ENCODE results near the gene POLD4. TPM values are rescaled to one million over a fixed set of nuclear protein-coding genes. Genes with fewer than 3 reads are reported as not detected.

The POLD4 gene
- total and polyA plus RNA-seq, 12 donors: 13.0 to 166 (median 95.6) TPM

DNA sequence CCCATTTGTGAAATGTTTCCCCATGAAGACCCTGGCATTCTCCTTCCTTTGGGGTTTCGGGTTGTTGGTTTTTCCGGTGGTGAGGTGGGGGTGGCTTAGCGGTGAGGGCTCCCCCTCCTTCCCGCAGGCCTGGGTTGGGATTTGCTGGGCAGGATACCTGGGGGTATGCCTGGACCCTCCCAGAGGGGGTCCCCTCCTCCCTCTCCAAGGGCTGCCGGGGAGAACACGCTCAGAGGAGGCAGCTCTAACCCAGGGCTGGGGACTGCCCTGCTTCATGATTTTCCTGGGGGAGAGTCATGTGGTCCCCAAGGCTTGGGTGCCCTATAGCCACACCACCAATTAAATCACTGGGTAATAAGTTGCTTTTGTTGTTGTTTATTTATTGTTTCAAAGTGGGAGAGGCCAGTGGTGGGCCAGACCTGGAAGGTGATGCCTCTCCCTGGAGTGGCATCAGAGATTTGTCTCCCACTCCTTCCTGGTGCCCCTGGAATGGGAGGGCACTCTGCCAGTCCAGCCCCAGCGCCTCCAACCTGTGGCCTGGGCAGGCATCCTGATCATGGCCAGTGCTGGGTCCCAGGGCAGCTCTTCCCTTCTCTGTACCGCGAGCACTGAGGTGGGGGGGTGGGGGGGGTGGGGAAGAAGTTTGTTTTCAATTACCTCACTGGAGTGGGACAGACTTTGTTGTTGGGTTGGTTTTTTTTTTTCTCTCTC is 21.4 kb upstream of the POLD4 start:
- Histone ChIP-seq H3K36me3 (replicated peaks in 1 of 2) (no peaks in the 10 kb centered on the region), H3K9me3 (replicated peaks in 1 of 3) (no peaks in the 10 kb centered on the region), H3K4me3 (peak overlapping the region in 1 of 4 donors; percentile 94), H3K27me3 (no peaks in the 10 kb centered on the region), H3K27ac (peak overlapping the region in 2 of 5 donors; percentile 79 to 88), H3K4me1 (replicated peaks in 1 of 2) (peaks cover 18 to 29% of the 10 kb centered on the region in 2 donors)
- intact Hi-C loops (cut with DNase I): no loop called here
- WGBS, 4 donors: 27 to 32% (median 31%) methylated on average over 3 to 9 of the region's 9 CpGs
- no peak for DNase-seq
- no peak for TF ChIP-seq POLR2A (IDR thresholded peaks at IDR 0.05)
- TF ChIP-seq, protein P1, sequence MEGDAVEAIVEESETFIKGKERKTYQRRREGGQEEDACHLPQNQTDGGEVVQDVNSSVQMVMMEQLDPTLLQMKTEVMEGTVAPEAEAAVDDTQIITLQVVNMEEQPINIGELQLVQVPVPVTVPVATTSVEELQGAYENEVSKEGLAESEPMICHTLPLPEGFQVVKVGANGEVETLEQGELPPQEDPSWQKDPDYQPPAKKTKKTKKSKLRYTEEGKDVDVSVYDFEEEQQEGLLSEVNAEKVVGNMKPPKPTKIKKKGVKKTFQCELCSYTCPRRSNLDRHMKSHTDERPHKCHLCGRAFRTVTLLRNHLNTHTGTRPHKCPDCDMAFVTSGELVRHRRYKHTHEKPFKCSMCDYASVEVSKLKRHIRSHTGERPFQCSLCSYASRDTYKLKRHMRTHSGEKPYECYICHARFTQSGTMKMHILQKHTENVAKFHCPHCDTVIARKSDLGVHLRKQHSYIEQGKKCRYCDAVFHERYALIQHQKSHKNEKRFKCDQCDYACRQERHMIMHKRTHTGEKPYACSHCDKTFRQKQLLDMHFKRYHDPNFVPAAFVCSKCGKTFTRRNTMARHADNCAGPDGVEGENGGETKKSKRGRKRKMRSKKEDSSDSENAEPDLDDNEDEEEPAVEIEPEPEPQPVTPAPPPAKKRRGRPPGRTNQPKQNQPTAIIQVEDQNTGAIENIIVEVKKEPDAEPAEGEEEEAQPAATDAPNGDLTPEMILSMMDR (IDR thresholded peaks at IDR 0.05): no peak

GRCh38 chr11:67373648-67374570 is 20.6 kb upstream of the POLD4 start:
- no peaks in the 10 kb centered on the region for H3K9me3 ChIP-seq (replicated peaks in 1 of 3)
- H3K4me3 ChIP-seq: peak overlapping the region in 2 of 4 donors; percentile 76 to 94
- peaks cover 18 to 29% of the 10 kb centered on the region in 2 donors for H3K4me1 ChIP-seq (replicated peaks in 1 of 2)
- DNase-seq: peak; percentile 83 to 95 (median 90)
- peak overlapping the region in 4 of 5 donors; percentile 71 to 88 (median 76) for H3K27ac ChIP-seq
- H3K36me3 ChIP-seq (replicated peaks in 1 of 2): no peaks in the 10 kb centered on the region
- 1 to 11% (median 4%) methylated on average over 20 to 40 of the region's 40 CpGs for WGBS, 4 donors
- intact Hi-C loops (cut with DNase I): no loop called here
- no peaks in the 10 kb centered on the region for H3K27me3 ChIP-seq
- TF ChIP-seq POLR2A (IDR thresholded peaks at IDR 0.05): peak in 1 of 2 donors; percentile 62
- TF ChIP-seq, protein P1 (IDR thresholded peaks at IDR 0.05): peak; percentile 17 to 57 (median 42)

DNA sequence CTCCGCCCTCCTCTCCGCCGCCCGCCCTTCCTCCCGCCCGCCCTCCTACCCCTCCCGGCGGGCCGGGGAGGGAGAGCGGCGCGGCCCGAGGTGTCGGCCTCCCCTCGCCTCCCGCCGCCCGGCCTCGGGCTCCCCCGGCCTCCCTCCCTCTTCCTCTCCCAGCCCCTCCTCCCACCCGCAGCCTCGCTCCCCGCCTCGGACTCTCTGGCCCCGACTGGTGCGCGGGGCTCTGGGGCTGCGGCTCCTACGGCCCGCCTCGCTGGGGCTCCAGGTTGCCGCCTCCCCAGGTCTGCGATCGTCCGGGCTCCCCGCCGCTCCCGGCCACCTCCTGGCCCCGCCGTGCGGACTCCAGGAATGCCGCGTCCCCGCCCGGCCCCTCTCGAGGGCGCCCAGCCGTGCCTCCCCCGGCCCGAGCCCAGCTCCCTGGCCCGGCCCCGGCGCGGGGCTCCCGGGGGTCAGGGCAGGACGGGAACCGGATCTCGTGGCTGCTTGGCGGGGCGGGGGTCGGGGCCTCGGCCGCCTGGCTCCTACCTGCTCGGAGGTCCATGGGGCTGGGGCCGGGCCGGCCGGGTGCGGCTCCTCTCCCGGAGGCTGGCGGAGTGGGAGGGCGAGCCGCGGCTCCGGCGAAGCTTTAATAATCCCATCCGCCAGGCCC is 19.8 kb upstream of the POLD4 start, which contains the start of gene CLCF1:
TSS of gene CLCF1 (minus strand) at position 606 of the 655 bp plus-strand sequence. CDS start at position 547, 59 bp downstream.
- Histone ChIP-seq H3K36me3 (replicated peaks in 1 of 2) (no peaks in the 10 kb centered on the region), H3K4me3 (peak within 1 kb of the TSS in 3 of 4 donors; percentile 40 to 94 (median 76)), H3K9me3 (replicated peaks in 1 of 3) (no peaks in the 10 kb centered on the region), H3K27ac (peak within 1 kb of the TSS in 4 of 5 donors; percentile 71 to 88 (median 76)), H3K4me1 (replicated peaks in 1 of 2) (peaks cover 18 to 29% of the 10 kb centered on the region in 2 donors), H3K27me3 (no peaks in the 10 kb centered on the region)
- intact Hi-C loops (cut with DNase I): no loop called here
- 0 to 1% (median 1%) methylated on average over 8 to 73 of the region's 76 CpGs for WGBS, 4 donors
- TF ChIP-seq POLR2A (IDR thresholded peaks at IDR 0.05): peak in 1 of 2 donors; percentile 8
- TF ChIP-seq, protein P1 (IDR thresholded peaks at IDR 0.05): no peak
- DNase-seq: peak in 6 of 7 donors; percentile 62 to 78 (median 66)
